GM12878 (cell line): ENCODE data around the gene NPAS2. TPM values are rescaled to one million over a fixed set of nuclear protein-coding genes. Genes with fewer than 3 reads are reported as not detected.

Experiments used
- CBX5 ChIP-seq: sonication (generic); IDR thresholded peaks from 2 replicates; pipeline ENCODE4 v1.6.1; 2016; ENCODE audit warnings: low read depth, moderate library complexity, mild to moderate bottlenecking, inconsistent platforms
- E4F1 ChIP-seq: fragments of 450-650 bp; IDR thresholded peaks from 2 replicates; pipeline ENCODE4 v1.6.1; 2018; ENCODE audit warnings: borderline replicate concordance, mild to moderate bottlenecking; ENCODE audit not compliant: partially characterized antibody
- EP300 ChIP-seq, 2 experiments: fragments of 150-350 bp in 1 of 2; IDR thresholded peaks; 2 replicates each; pipeline ENCODE4 v1.6.1; 2011 to 2012; ENCODE audit warnings: low read depth in 2 of 2, low read length in 2 of 2, borderline replicate concordance in 1 of 2, improper control_type of control experiment in 1 of 2, inconsistent platforms in 1 of 2; ENCODE audit not compliant: control insufficient read depth in 1 of 2
- IKZF2 ChIP-seq, 2 experiments: fragments of 450-650 bp; IDR thresholded peaks; 2 replicates each; pipeline ENCODE4 v1.6.1; 2017; ENCODE audit warnings: mild to moderate bottlenecking in 2 of 2, moderate library complexity in 2 of 2
- MLLT1 ChIP-seq: fragments of 450-650 bp; IDR thresholded peaks from 2 replicates; pipeline ENCODE4 v1.6.1; 2016; ENCODE audit warnings: mild to moderate bottlenecking
- MXI1 ChIP-seq: fragments of 150-350 bp; IDR thresholded peaks from 2 replicates; pipeline ENCODE4 v1.6.1; 2011; ENCODE audit warnings: low read depth, mild to moderate bottlenecking, inconsistent platforms, low read length, improper control_type of control experiment
- NFXL1 ChIP-seq: fragments of 450-650 bp; IDR thresholded peaks from 2 replicates; pipeline ENCODE4 v1.6.1; 2017; ENCODE audit warnings: antibody characterized with exemption, mild to moderate bottlenecking, borderline replicate concordance
- RCOR1 ChIP-seq: conservative IDR thresholded peaks from 2 replicates; pipeline ENCODE4 v1.6.1; 2012; ENCODE audit warnings: low read depth, low read length, improper control_type of control experiment
- REST ChIP-seq: IDR thresholded peaks from 2 replicates; pipeline ENCODE4 v1.6.1; 2012; ENCODE audit warnings: mild to moderate bottlenecking, low read depth, low read length
- SMC3 ChIP-seq: IDR thresholded peaks from 2 replicates; pipeline ENCODE4 v1.6.1; 2011; ENCODE audit warnings: low read length, improper control_type of control experiment, borderline replicate concordance
- SP1 ChIP-seq: IDR thresholded peaks from one replicate; pipeline ENCODE4 v1.6.1; 2011; ENCODE audit warnings: low read depth, low read length
- STAT3 ChIP-seq: IDR thresholded peaks from 2 replicates; pipeline ENCODE4 v1.6.1; 2011; ENCODE audit warnings: low read depth, low read length, improper control_type of control experiment
- TARDBP ChIP-seq: IDR thresholded peaks from 2 replicates; pipeline ENCODE4 v1.6.1; 2016; ENCODE audit warnings: borderline replicate concordance
- ZNF207 ChIP-seq: fragments of 450-650 bp; IDR thresholded peaks from 2 replicates; pipeline ENCODE4 v1.6.1; 2014; ENCODE audit warnings: antibody characterized with exemption, mild to moderate bottlenecking, borderline replicate concordance
- polyA plus RNA-seq, 11 experiments: library from polyadenylated mRNA; depleted of rRNA in 4 of 11; unstranded in 6 of 11; stranded (reverse) in 5 of 11; fragments of >200 nt; fragmentation: Nextera tagmentation in 4 of 11; fragmentation: Illumina TruSeq in 1 of 11; extraction: Ambion mirVana in 4 of 11; extraction: Trizol in 1 of 11; gene quantifications; 1 replicate in 1 of 11; 2 replicates in 10 of 11; pipeline versions ENCODE4 v1.2.1 to v1.2.3, GENCODE V29; 2011 to 2016; ENCODE audit warnings: inconsistent platforms in 2 of 11, missing spikeins in 2 of 11, low read depth in 1 of 11
- total RNA-seq, 4 experiments: library from RNA; depleted of rRNA in 3 of 4; stranded (reverse); fragments of >200 nt in 3 of 4; fragmentation: Illumina TruSeq in 1 of 4; extraction: Trizol in 1 of 4; gene quantifications; 2 replicates each; pipeline versions ENCODE4 v1.2.1 to v1.2.3, GENCODE V29; 2013 to 2021

NPAS2 gene
- total and polyA plus RNA-seq, 10 of the 15 experiments (the other 5 are each of a cell fraction or from before 2014, with no cell fraction given), result 0.08 TPM; not detected in 9

- no peak for TF ChIP-seq REST
- no peak for TF ChIP-seq NFXL1
- TF ChIP-seq SP1, result no peak
- no peak for TF ChIP-seq CBX5
- no peak for TF ChIP-seq SMC3
- TF ChIP-seq ZNF207, result no peak
- no peak for TF ChIP-seq TARDBP
- TF ChIP-seq MXI1, result no peak
- TF ChIP-seq STAT3, result no peak
- TF ChIP-seq IKZF2 (IDR thresholded peaks at IDR 0.05), result no peak
- no peak for TF ChIP-seq EP300 (IDR thresholded peaks at IDR 0.05; ENCODE audit: borderline replicate concordance in 1 of 2, control insufficient read depth in 1 of 2, low read depth in 2 of 2, low read length in 2 of 2)
- no peak for TF ChIP-seq MLLT1
- no peak for TF ChIP-seq E4F1
- no peak for TF ChIP-seq RCOR1
These were observed 161.1 kb downstream of the NPAS2 start (continued) for GRCh38 chr2:100981011-100981410.
